ENCODE results near the gene RD3L. TPM values are rescaled to one million over a fixed set of nuclear protein-coding genes. Genes with fewer than 3 reads are reported as not detected.
A peak's percentile ranks its signal among the peaks of the same experiment; 100 is the strongest.

The RD3L gene
- total and polyA plus RNA-seq, 4 donors = 0.08 TPM; not detected in 3

- no peak within 1 kb of the TSS for H3K27ac ChIP-seq (ENCODE audit: low read depth in 1 of 2, low read length in 1 of 2)
- DNase-seq = no peak
- ATAC-seq (ENCODE audit: insufficient read depth, low FRiP score) = peak; percentile 19
- no peaks in the 10 kb centered on the region for H3K9me3 ChIP-seq (ENCODE audit: control insufficient read depth in 4 of 4, insufficient read depth in 3 of 4, low read length in 3 of 4)
- no peak within 1 kb of the TSS for H3K4me3 ChIP-seq
- no peaks in the 10 kb centered on the region for H3K36me3 ChIP-seq (ENCODE audit: control insufficient read depth in 4 of 4, insufficient read depth in 4 of 4, low read length in 4 of 4)
- 60 to 85% methylated on average over 97 of the region's 97 CpGs for WGBS, 2 donors
- peaks cover 0 to 4% (median 0%) of the 10 kb centered on the region in 5 donors for H3K4me1 ChIP-seq (ENCODE audit: control insufficient read depth in 5 of 5, insufficient read depth in 5 of 5, low read length in 5 of 5)
- no peak for TF ChIP-seq CTCF (IDR thresholded peaks at IDR 0.05; ENCODE audit: control extremely low read depth, extremely low read depth)
- peaks cover 0 to 4% (median 0%) of the 10 kb centered on the region in 3 donors for H3K27me3 ChIP-seq (ENCODE audit: control insufficient read depth in 3 of 3, insufficient read depth in 3 of 3, low read length in 2 of 3)
- H3K9ac ChIP-seq (ENCODE audit: insufficient read depth in 1 of 2, low read length in 2 of 2) = no peak within 1 kb of the TSS
Observed at GRCh38 chr14:103928011-103928890, 14.1 kb downstream of the RD3L start, which contains the start of gene TDRD9. Gene TDRD9 (plus strand): TSS chr14:103928456. CDS start chr14:103928510, 54 bp downstream.

GRCh38 chr14:103927566-103927965 is 14.8 kb downstream of the RD3L start:
- no peak overlapping the region for H3K4me3 ChIP-seq
- no peak overlapping the region for H3K27ac ChIP-seq (ENCODE audit: low read depth in 1 of 2, low read length in 1 of 2)
- WGBS, 2 donors = 94% methylated on average over 18 of the region's 18 CpGs
- no peaks in the 10 kb centered on the region for H3K36me3 ChIP-seq (ENCODE audit: control insufficient read depth in 4 of 4, insufficient read depth in 4 of 4, low read length in 4 of 4)
- DNase-seq (no peak), ATAC-seq (ENCODE audit: insufficient read depth, low FRiP score) (no peak)
- H3K27me3 ChIP-seq (ENCODE audit: control insufficient read depth in 3 of 3, insufficient read depth in 3 of 3, low read length in 2 of 3) = peaks cover 0 to under 1% (median 0%) of the 10 kb centered on the region in 3 donors
- no peak for TF ChIP-seq CTCF (IDR thresholded peaks at IDR 0.05; ENCODE audit: control extremely low read depth, extremely low read depth)
- peaks cover 0 to 4% (median 0%) of the 10 kb centered on the region in 5 donors for H3K4me1 ChIP-seq (ENCODE audit: control insufficient read depth in 5 of 5, insufficient read depth in 5 of 5, low read length in 5 of 5)
- H3K9ac ChIP-seq (ENCODE audit: insufficient read depth in 1 of 2, low read length in 2 of 2) = no peak overlapping the region
- no peaks in the 10 kb centered on the region for H3K9me3 ChIP-seq (ENCODE audit: control insufficient read depth in 4 of 4, insufficient read depth in 3 of 4, low read length in 3 of 4)

GRCh38 chr14:103925316-103925715 is 17.0 kb downstream of the RD3L start:
- H3K27ac ChIP-seq (ENCODE audit: low read depth in 1 of 2, low read length in 1 of 2) = no peak overlapping the region
- no peak for DNase-seq

More at GRCh38 chr14:103925316-103925715, 17.0 kb downstream of the RD3L start:
- H3K27me3 ChIP-seq (ENCODE audit: control insufficient read depth in 3 of 3, insufficient read depth in 3 of 3, low read length in 2 of 3) = no peaks in the 10 kb centered on the region
- no peaks in the 10 kb centered on the region for H3K9me3 ChIP-seq (ENCODE audit: control insufficient read depth in 4 of 4, insufficient read depth in 3 of 4, low read length in 3 of 4)
- ATAC-seq (ENCODE audit: insufficient read depth, low FRiP score) = no peak
- 46 to 70% methylated on average over 5 of the region's 5 CpGs for WGBS, 2 donors
- peaks cover 0 to 5% (median 4%) of the 10 kb centered on the region in 5 donors for H3K4me1 ChIP-seq (ENCODE audit: control insufficient read depth in 5 of 5, insufficient read depth in 5 of 5, low read length in 5 of 5)
- no peak for TF ChIP-seq CTCF (IDR thresholded peaks at IDR 0.05; ENCODE audit: control extremely low read depth, extremely low read depth)
- H3K9ac ChIP-seq (ENCODE audit: insufficient read depth in 1 of 2, low read length in 2 of 2) = no peak overlapping the region
- no peaks in the 10 kb centered on the region for H3K36me3 ChIP-seq (ENCODE audit: control insufficient read depth in 4 of 4, insufficient read depth in 4 of 4, low read length in 4 of 4)
- no peak overlapping the region for H3K4me3 ChIP-seq

All from lung (tissue), 12 donors.